RWPE2 (cell line): ENCODE results near the gene HEXB.
"Not testable (repeated sequence)": the region's sequence is repeated elsewhere in the genome, so short reads cannot be mapped to it uniquely, and the experiment has no call there.

ENCODE experiments used
- ATAC-seq: fragments of 200-7000 bp; cut with Tn5 transposase; 3 replicates; pipeline ENCODE4 v1.9.1; 2021; ENCODE audit warnings: low read depth
- DNase-seq: peaks from one replicate; pipeline ENCODE4 v3.0.0-alpha.2; 2020; ENCODE audit warnings: low spot score
- H3K27ac ChIP-seq: fragments of 450-650 bp; 2 replicates; pipeline ENCODE4 v1.5.1; 2017; ENCODE audit warnings: mild to moderate bottlenecking; ENCODE audit not compliant: poor library complexity, severe bottlenecking
- H3K27me3 ChIP-seq: fragments of 250-450 bp; sonication (Bioruptor Pico); 2 replicates; pipeline ENCODE4 v1.5.1; 2021; ENCODE audit warnings: mild to moderate bottlenecking, moderate library complexity; ENCODE audit not compliant: insufficient read depth, poor library complexity, severe bottlenecking
- H3K36me3 ChIP-seq: fragments of 250-450 bp; sonication (Bioruptor Pico); 2 replicates; pipeline ENCODE4 v1.5.1; 2020; ENCODE audit warnings: low read depth, mild to moderate bottlenecking, moderate library complexity
- H3K4me1 ChIP-seq: fragments of 250-450 bp; sonication (Bioruptor Pico); 2 replicates; pipeline ENCODE4 v1.5.1; 2021; ENCODE audit warnings: mild to moderate bottlenecking, moderate library complexity; ENCODE audit not compliant: insufficient read depth, poor library complexity, severe bottlenecking
- H3K4me3 ChIP-seq: fragments of 250-450 bp; sonication (Bioruptor Pico); 2 replicates; pipeline ENCODE4 v1.5.1; 2021; ENCODE audit warnings: mild to moderate bottlenecking, moderate library complexity; ENCODE audit not compliant: severe bottlenecking
- H3K9me3 ChIP-seq: fragments of 250-450 bp; sonication (Bioruptor Pico); 2 replicates; pipeline ENCODE4 v1.5.1; 2021; ENCODE audit warnings: mild to moderate bottlenecking, moderate library complexity; ENCODE audit not compliant: severe bottlenecking
- CTCF ChIP-seq: fragments of 450-650 bp; IDR thresholded peaks from one replicate; pipeline ENCODE4 v1.5.1; 2017; ENCODE audit warnings: mild to moderate bottlenecking, moderate library complexity; ENCODE audit not compliant: poor library complexity, severe bottlenecking

HEXB gene

GRCh38 chr5:74722271-74722670 is 37.2 kb downstream of the HEXB start:
- Histone ChIP-seq H3K9me3 (no peaks in the 10 kb centered on the region), H3K4me3 (no peak overlapping the region), H3K4me1 (no peaks in the 10 kb centered on the region), H3K27me3 (no peaks in the 10 kb centered on the region), H3K27ac (no peak overlapping the region), H3K36me3 (peaks cover 98% of the 10 kb centered on the region)
- TF ChIP-seq CTCF: no peak
- no peak for DNase-seq
- no peak for ATAC-seq

GRCh38 chr5:74725331-74725730 is 40.3 kb downstream of the HEXB start:
- Histone ChIP-seq H3K4me3 (no peak overlapping the region), H3K27me3 (no peaks in the 10 kb centered on the region), H3K9me3 (no peaks in the 10 kb centered on the region), H3K4me1 (no peaks in the 10 kb centered on the region), H3K36me3 (peaks cover 91% of the 10 kb centered on the region), H3K27ac (no peak overlapping the region)
- DNase-seq (no peak), ATAC-seq (no peak)
- TF ChIP-seq CTCF: no peak

GRCh38 chr5:74736759-74737158 is 51.7 kb downstream of the HEXB start:
- H3K36me3 ChIP-seq: peaks cover 98% of the 10 kb centered on the region
- no peaks in the 10 kb centered on the region for H3K9me3 ChIP-seq

GRCh38 chr5:74738406-74738805 is 53.4 kb downstream of the HEXB start:
- no peaks in the 10 kb centered on the region for H3K9me3 ChIP-seq
- TF ChIP-seq CTCF: no peak
- ATAC-seq: no peak
- no peaks in the 10 kb centered on the region for H3K27me3 ChIP-seq
- no peak overlapping the region for H3K4me3 ChIP-seq
- H3K27ac ChIP-seq: no peak overlapping the region
- no peak for DNase-seq
- no peaks in the 10 kb centered on the region for H3K4me1 ChIP-seq
- peaks cover 95% of the 10 kb centered on the region for H3K36me3 ChIP-seq

More at GRCh38 chr5:74736759-74737158, 51.7 kb downstream of the HEXB start:
- Histone ChIP-seq H3K27me3 (no peaks in the 10 kb centered on the region), H3K27ac (no peak overlapping the region), H3K4me3 (no peak overlapping the region), H3K4me1 (no peaks in the 10 kb centered on the region)
- no peak for ATAC-seq
- no peak for DNase-seq
- no peak for TF ChIP-seq CTCF

GRCh38 chr5:74748742-74749141 is 63.7 kb downstream of the HEXB start:
- H3K36me3 ChIP-seq: peaks cover 97% of the 10 kb centered on the region
- H3K4me1 ChIP-seq, DNase-seq, H3K4me3 ChIP-seq, H3K27ac ChIP-seq, H3K27me3 ChIP-seq, ATAC-seq, H3K9me3 ChIP-seq: not testable (repeated sequence)
